GM12878 (cell line): Measurements from ENCODE around the gene CABP7. TPM values are rescaled to one million over a fixed set of nuclear protein-coding genes. Genes with fewer than 3 reads are reported as not detected.

Source experiments
- ATAC-seq: fragments of 200-7000 bp; cut with Tn5 transposase; 3 replicates; pipeline ENCODE4 v1.9.1; 2020; ENCODE audit warnings: mild to moderate bottlenecking, moderate library complexity
- BruUV-seq: library from RNA; stranded (reverse); fragments of 400-500 nt; replicated peaks from 2 replicates; lab custom pipeline; 2021; lab: Mats Ljungman, UMichigan
- CTCF ChIA-PET: fragments of 300-600 bp; sonication (Branson Sonifier 250); formaldehyde crosslinking; extraction: SDS; loops from one replicate; lab custom pipeline; 2021; ENCODE audit warnings: inconsistent platforms; lab: Yijun Ruan, JAX
- POLR2A ChIA-PET: fragments of 350-600 bp; formaldehyde crosslinking; extraction: SDS; loops from one replicate; lab custom pipeline; 2021; ENCODE audit warnings: inconsistent platforms; lab: Charles Lee
- RAD21 ChIA-PET: fragments of 300-600 bp; sonication (Branson Sonifier 250); formaldehyde crosslinking; loops from one replicate; lab custom pipeline; 2023; ENCODE audit warnings: antibody characterized with exemption; ENCODE audit not compliant: unreplicated experiment; lab: Charles Lee
- SMC1A ChIA-PET: fragments of 300-600 bp; sonication (Branson Sonifier 250); formaldehyde crosslinking; loops from one replicate; lab custom pipeline; 2023; ENCODE audit not compliant: unreplicated experiment, uncharacterized antibody; lab: Charles Lee
- DNase-seq: peaks from one replicate; pipeline ENCODE4 v3.0.0-alpha.2; 2011; ENCODE audit warnings: low read depth, low spot score
- FAIRE-seq: peaks from 3 replicates; lab custom pipeline; 2011; peaks lifted over from hg19 to GRCh38; lab: Jason Lieb, UNC
- H2AFZ ChIP-seq: 2 replicates; pipeline ENCODE4 v1.6.0; 2011; ENCODE audit warnings: low read depth, low read length, control low read depth; ENCODE audit not compliant: control insufficient read depth
- H3K27ac ChIP-seq: 2 replicates; pipeline ENCODE4 v1.5.1; 2011; ENCODE audit warnings: control low read depth; ENCODE audit not compliant: control insufficient read depth, insufficient read depth
- H3K27me3 ChIP-seq, 2 experiments: replicated peaks in 1 of 2; 2 replicates each; pipeline versions ENCODE4 v1.6.0 to v1.6.1; 2011; ENCODE audit warnings: low read length in 1 of 2; ENCODE audit not compliant: control insufficient read depth in 2 of 2, insufficient read depth in 2 of 2
- H3K36me3 ChIP-seq, 2 experiments: 2 replicates each; pipeline ENCODE4 v1.5.1; 2011; ENCODE audit warnings: low read length in 1 of 2; ENCODE audit not compliant: control insufficient read depth in 2 of 2, insufficient read depth in 2 of 2
- H3K4me1 ChIP-seq: 2 replicates; pipeline ENCODE4 v1.6.1; 2011; ENCODE audit warnings: mild to moderate bottlenecking, low read length, moderate library complexity, mixed read lengths; ENCODE audit not compliant: control insufficient read depth, insufficient read depth
- H3K4me2 ChIP-seq: 2 replicates; pipeline ENCODE4 v1.6.0; 2011; ENCODE audit warnings: control low read depth; ENCODE audit not compliant: control insufficient read depth, insufficient read depth
- H3K4me3 ChIP-seq: fragments of 200-600 bp; sonication (generic); 2 replicates; pipeline ENCODE4 v1.5.1; 2016
- H3K79me2 ChIP-seq: 2 replicates; pipeline ENCODE4 v1.6.0; 2011; ENCODE audit warnings: low read length; ENCODE audit not compliant: control insufficient read depth, insufficient read depth
- H3K9ac ChIP-seq: 2 replicates; pipeline ENCODE4 v1.8.0; 2011; ENCODE audit warnings: low read length, control low read depth, mixed read lengths; ENCODE audit not compliant: control insufficient read depth, insufficient read depth
- H3K9me3 ChIP-seq: replicated peaks from 3 replicates; pipeline ENCODE4 v1.5.1; 2011; ENCODE audit warnings: mild to moderate bottlenecking, low read length; ENCODE audit not compliant: control insufficient read depth, insufficient read depth
- H4K20me1 ChIP-seq: 2 replicates; pipeline ENCODE4 v1.6.0; 2011; ENCODE audit not compliant: control insufficient read depth, insufficient read depth
- ATF7 ChIP-seq: fragments of 450-650 bp; IDR thresholded peaks from 2 replicates; pipeline ENCODE4 v1.6.1; 2016; ENCODE audit warnings: low read depth, mild to moderate bottlenecking
- BHLHE40 ChIP-seq, 2 experiments: fragments of 450-650 bp in 1 of 2; IDR thresholded peaks; 2 replicates each; pipeline ENCODE4 v1.6.1; 2011 to 2017; ENCODE audit warnings: low read depth in 2 of 2, borderline replicate concordance in 1 of 2, improper control_type of control experiment in 1 of 2, low read length in 1 of 2, mild to moderate bottlenecking in 1 of 2
- CHD2 ChIP-seq: IDR thresholded peaks from 2 replicates; pipeline ENCODE4 v1.6.1; 2011; ENCODE audit warnings: low read depth, low read length, improper control_type of control experiment, borderline replicate concordance
- EP300 ChIP-seq, 2 experiments: fragments of 150-350 bp in 1 of 2; IDR thresholded peaks; 2 replicates each; pipeline ENCODE4 v1.6.1; 2011 to 2012; ENCODE audit warnings: low read depth in 2 of 2, low read length in 2 of 2, borderline replicate concordance in 1 of 2, improper control_type of control experiment in 1 of 2, inconsistent platforms in 1 of 2; ENCODE audit not compliant: control insufficient read depth in 1 of 2
- KDM1A ChIP-seq: fragments of 200-600 bp; sonication (generic); IDR thresholded peaks from 2 replicates; pipeline ENCODE4 v1.6.1; 2016; ENCODE audit warnings: borderline replicate concordance
- NFYB ChIP-seq: IDR thresholded peaks from 2 replicates; pipeline ENCODE4 v1.6.1; 2011; ENCODE audit warnings: low read depth, mild to moderate bottlenecking, low read length, improper control_type of control experiment, moderate library complexity; ENCODE audit not compliant: insufficient read depth
- NR2C1 ChIP-seq: fragments of 450-650 bp; IDR thresholded peaks from 2 replicates; pipeline ENCODE4 v1.6.1; 2017; ENCODE audit warnings: antibody characterized with exemption, mild to moderate bottlenecking, moderate library complexity
- PAX8 ChIP-seq: fragments of 450-650 bp; IDR thresholded peaks from 2 replicates; pipeline ENCODE4 v1.6.1; 2017; ENCODE audit warnings: mild to moderate bottlenecking, moderate library complexity
- PML ChIP-seq: IDR thresholded peaks from 2 replicates; pipeline ENCODE4 v1.6.1; 2012; ENCODE audit warnings: low read length, inconsistent platforms
- POLR2AphosphoS2 ChIP-seq: IDR thresholded peaks from 2 replicates; pipeline ENCODE4 v1.6.1; 2011; ENCODE audit warnings: low read depth, mild to moderate bottlenecking, low read length, improper control_type of control experiment, moderate library complexity
- PRDM15 ChIP-seq: fragments of 450-650 bp; formaldehyde crosslinking; IDR thresholded peaks from 2 replicates; pipeline ENCODE4 v1.4.0; 2020; ENCODE audit warnings: mild to moderate bottlenecking, moderate library complexity
- RFX5 ChIP-seq: IDR thresholded peaks from 2 replicates; pipeline ENCODE4 v1.6.1; 2011; ENCODE audit warnings: low read depth, low read length, improper control_type of control experiment
- SIN3A ChIP-seq: IDR thresholded peaks from 2 replicates; pipeline ENCODE4 v1.6.1; 2012; ENCODE audit warnings: low read depth, low read length, improper control_type of control experiment
- SREBF1 ChIP-seq: IDR thresholded peaks from 2 replicates; pipeline ENCODE4 v1.6.1; 2012; ENCODE audit warnings: mild to moderate bottlenecking, low read length
- TCF7 ChIP-seq: IDR thresholded peaks from 2 replicates; pipeline ENCODE4 v1.6.1; 2014; ENCODE audit warnings: antibody characterized with exemption, borderline replicate concordance
- USF2 ChIP-seq: IDR thresholded peaks from 2 replicates; pipeline ENCODE4 v1.6.1; 2011; ENCODE audit warnings: low read depth, low read length, improper control_type of control experiment, borderline replicate concordance
- ZBED1 ChIP-seq: IDR thresholded peaks from 2 replicates; pipeline ENCODE4 v1.6.1; 2016; ENCODE audit warnings: borderline replicate concordance
- ZBTB40 ChIP-seq: fragments of 450-650 bp; IDR thresholded peaks from 2 replicates; pipeline ENCODE4 v1.6.1; 2016; ENCODE audit warnings: mild to moderate bottlenecking, moderate library complexity, borderline replicate concordance
- WGBS: methylation state at CpG from one replicate; pipeline ENCODE4 v1.1.6; 2016; ENCODE audit warnings: low lambda C conversion rate; ENCODE audit not compliant: insufficient replicate concordance, insufficient coverage; ENCODE audit errors: missing lambda C conversion rate; 5-methylcytosine and 5-hydroxymethylcytosine counted together
- in situ Hi-C: fragments of 300-500 bp; cut with MboI; formaldehyde crosslinking; loops from 9 replicates; pipeline ENCODE4 v1.14.3; 2018; ENCODE audit warnings: mixed read lengths
- intact Hi-C: fragments of 100-400 bp; cut with micrococcal nuclease; formaldehyde crosslinking; loops from one replicate; pipeline ENCODE4 v1.14.2; 2022; ENCODE audit not compliant: unreplicated experiment
- polyA plus RNA-seq, 11 experiments: library from polyadenylated mRNA; depleted of rRNA in 4 of 11; unstranded in 6 of 11; stranded (reverse) in 5 of 11; fragments of >200 nt; fragmentation: Nextera tagmentation in 4 of 11; fragmentation: Illumina TruSeq in 1 of 11; extraction: Ambion mirVana in 4 of 11; extraction: Trizol in 1 of 11; gene quantifications; 1 replicate in 1 of 11; 2 replicates in 10 of 11; pipeline versions ENCODE4 v1.2.1 to v1.2.3, GENCODE V29; 2011 to 2016; ENCODE audit warnings: inconsistent platforms in 2 of 11, missing spikeins in 2 of 11, low read depth in 1 of 11
- total RNA-seq, 4 experiments: library from RNA; depleted of rRNA in 3 of 4; stranded (reverse); fragments of >200 nt in 3 of 4; fragmentation: Illumina TruSeq in 1 of 4; extraction: Trizol in 1 of 4; gene quantifications; 2 replicates each; pipeline versions ENCODE4 v1.2.1 to v1.2.3, GENCODE V29; 2013 to 2021

The CABP7 gene
- total and polyA plus RNA-seq, 10 of the 15 experiments (the other 5 are each of a cell fraction or from before 2014, with no cell fraction given) = 0.02 to 0.18 (median 0.05) TPM; not detected in 5

GRCh38 chr22:29712119-29712518, 7.7 kb upstream of the CABP7 start:
- Histone ChIP-seq H3K9ac (no peak overlapping the region), H3K4me1 (no peaks in the 10 kb centered on the region), H3K79me2 (no peaks in the 10 kb centered on the region), H3K27ac (no peak overlapping the region), H4K20me1 (no peaks in the 10 kb centered on the region), H3K4me2 (no peak overlapping the region), H2AFZ (no peak overlapping the region), H3K36me3 (no peaks in the 10 kb centered on the region), H3K9me3 (no peaks in the 10 kb centered on the region), H3K4me3 (no peak overlapping the region), H3K27me3 (no peaks in the 10 kb centered on the region; a peak in 1 of 4 replicates)
- ChIA-PET POLR2A (no interaction called here), CTCF (no interaction called here), SMC1A (no interaction called here), RAD21 (no interaction called here)
- ATAC-seq = no peak
- in situ Hi-C loops = no loop called here
- no peak for FAIRE-seq
- no TSS peak for BruUV-seq
- TF ChIP-seq SREBF1 (no peak), NFYB (no peak), PAX8 (no peak), NR2C1 (no peak), SIN3A (no peak), TCF7 (no peak), EP300 (IDR thresholded peaks at IDR 0.05; ENCODE audit: borderline replicate concordance in 1 of 2, control insufficient read depth in 1 of 2, low read depth in 2 of 2, low read length in 2 of 2) (no peak), KDM1A (no peak), ZBED1 (no peak), ATF7 (no peak), PRDM15 (CRISPR knock-in tag) (no peak), CHD2 (no peak), PML (no peak), RFX5 (no peak), BHLHE40 (IDR thresholded peaks at IDR 0.05; ENCODE audit: borderline replicate concordance in 1 of 2, low read depth in 2 of 2, low read length in 1 of 2) (no peak), POLR2AphosphoS2 (no peak), USF2 (no peak), ZBTB40 (no peak)
- intact Hi-C loops = no loop called here
- no peak for DNase-seq
- WGBS = 32% methylated on average over 2 of the region's 2 CpGs
